SK-N-MC (cell line): ENCODE measurements around the gene UBE2G2.

Experiments used
- EZH2 ChIP-seq: fragments of 200-600 bp; sonication (generic); IDR thresholded peaks from one replicate; pipeline ENCODE4 v1.6.1; 2017; ENCODE audit warnings: antibody characterized with exemption
- POLR2AphosphoS5 ChIP-seq: IDR thresholded peaks from 2 replicates; pipeline ENCODE4 v1.6.1; 2012; ENCODE audit warnings: mild to moderate bottlenecking, low read depth, low read length, borderline replicate concordance

GRCh38 chr21:44779417-44780136 lies 22.0 kb downstream of the UBE2G2 start:
- no peak for TF ChIP-seq EZH2
- TF ChIP-seq POLR2AphosphoS5: no peak
